HCT116 (cell line): Measurements from ENCODE around the gene KCND2. TPM values are rescaled to one million over a fixed set of nuclear protein-coding genes. Genes with fewer than 3 reads are reported as not detected.

Experiments
- ATAC-seq: fragments of 200-7000 bp; cut with Tn5 transposase; 2 replicates; pipeline ENCODE4 v1.9.1; 2020; ENCODE audit warnings: mild to moderate bottlenecking, moderate library complexity
- BruUV-seq: library from RNA; stranded (reverse); fragments of 400-500 nt; replicated peaks from 2 replicates; lab custom pipeline; 2021; lab: Mats Ljungman, UMichigan
- CTCF ChIA-PET: fragments of 300-600 bp; sonication (Branson Sonifier 250); formaldehyde crosslinking; loops from one replicate; lab custom pipeline; 2021; ENCODE audit warnings: antibody characterized with exemption; lab: Charles Lee
- POLR2A ChIA-PET: fragments of 300-600, 350-600 bp; sonication (Branson Sonifier 250); formaldehyde crosslinking; loops from one replicate; lab custom pipeline; 2021; ENCODE audit warnings: antibody characterized with exemption; lab: Charles Lee
- RAD21 ChIA-PET, 2 experiments: fragments of 300-600 bp; sonication (Branson Sonifier 250); formaldehyde crosslinking; loops; one replicate each; lab custom pipeline; 2023; ENCODE audit warnings: low total read pairs in 2 of 2; ENCODE audit not compliant: uncharacterized antibody in 2 of 2, unreplicated experiment in 2 of 2, low non-redundant PET in 1 of 2; lab: Charles Lee
- DNase-seq: peaks from one replicate; pipeline ENCODE4 v3.0.0-alpha.2; 2010; ENCODE audit warnings: low read depth, low spot score
- H2AFZ ChIP-seq: fragments of 200-600 bp; shearing (Covaris generic), sonication (generic); 2 replicates; pipeline ENCODE4 v1.6.1; 2017; ENCODE audit warnings: low read depth, mixed run types, mixed read lengths, antibody characterized with exemption, low read length; ENCODE audit not compliant: poor library complexity, severe bottlenecking
- H3K27ac ChIP-seq: 2 replicates; pipeline ENCODE4 v1.5.1; 2012; ENCODE audit warnings: low read depth, low read length
- H3K27me3 ChIP-seq: fragments of 200-600 bp; sonication (generic); 2 replicates; pipeline ENCODE4 v1.6.1; 2016; ENCODE audit warnings: mixed run types, low read length, mixed read lengths; ENCODE audit not compliant: insufficient read depth
- H3K36me3 ChIP-seq, 2 experiments: fragments of 200-500 bp in 1 of 2; fragments of 200-600 bp in 1 of 2; sonication (Bioruptor generic) in 1 of 2; sonication (generic) in 1 of 2; 2 replicates each; pipeline versions ENCODE4 v1.5.1 to v1.6.1; 2014 to 2016; ENCODE audit warnings: low read length in 2 of 2, inconsistent platforms in 1 of 2, mixed read lengths in 1 of 2, mixed run types in 1 of 2; ENCODE audit not compliant: insufficient read depth in 2 of 2, control insufficient read depth in 1 of 2
- H3K4me1 ChIP-seq, 2 experiments: fragments of 200-600 bp in 1 of 2; sonication (generic) in 1 of 2; 2 replicates each; pipeline versions ENCODE4 v1.5.1 to v1.6.1; 2012 to 2017; ENCODE audit warnings: low read length in 2 of 2, inconsistent platforms in 1 of 2, mild to moderate bottlenecking in 1 of 2, mixed read lengths in 1 of 2, mixed run types in 1 of 2, moderate library complexity in 1 of 2; ENCODE audit not compliant: insufficient read depth in 2 of 2, control insufficient read depth in 1 of 2
- H3K4me2 ChIP-seq: fragments of 200-600 bp; sonication (generic); 2 replicates; pipeline ENCODE4 v1.6.1; 2017; ENCODE audit warnings: mixed run types, low read length, mixed read lengths
- H3K4me3 ChIP-seq, 2 experiments: fragments of 200-600 bp in 1 of 2; sonication (generic) in 1 of 2; replicated peaks in 1 of 2; 2 replicates each; pipeline ENCODE4 v1.5.1; 2011 to 2016; ENCODE audit warnings: low read length in 2 of 2, control low read depth in 1 of 2, low read depth in 1 of 2, mild to moderate bottlenecking in 1 of 2, mixed read lengths in 1 of 2, mixed run types in 1 of 2
- H3K79me2 ChIP-seq: fragments of 200-600 bp; sonication (generic); 2 replicates; pipeline ENCODE4 v1.6.1; 2017; ENCODE audit warnings: mild to moderate bottlenecking, mixed run types, low read length, moderate library complexity, mixed read lengths; ENCODE audit not compliant: insufficient read depth
- H3K9ac ChIP-seq: fragments of 200-600 bp; sonication (generic); 2 replicates; pipeline ENCODE4 v1.6.1; 2016; ENCODE audit warnings: low read length, mixed read lengths
- H3K9me2 ChIP-seq: fragments of 200-600 bp; sonication (generic), shearing (Covaris generic); 2 replicates; pipeline ENCODE4 v1.6.1; 2017; ENCODE audit warnings: mixed run types, mild to moderate bottlenecking, moderate library complexity; ENCODE audit not compliant: insufficient read depth
- H3K9me3 ChIP-seq, 2 experiments: fragments of 200-500 bp in 1 of 2; fragments of 200-600 bp in 1 of 2; sonication (Bioruptor generic) in 1 of 2; sonication (generic) in 1 of 2; 2 replicates each; pipeline ENCODE4 v1.6.1; 2014 to 2017; ENCODE audit warnings: low read length in 2 of 2, mixed read lengths in 2 of 2, inconsistent platforms in 1 of 2, low read depth in 1 of 2, mild to moderate bottlenecking in 1 of 2, mixed run types in 1 of 2, moderate library complexity in 1 of 2; ENCODE audit not compliant: control insufficient read depth in 1 of 2, insufficient read depth in 1 of 2
- H4K20me1 ChIP-seq: fragments of 200-600 bp; sonication (generic), shearing (Covaris generic); 2 replicates; pipeline ENCODE4 v1.6.1; 2017; ENCODE audit warnings: mixed run types, mild to moderate bottlenecking, moderate library complexity; ENCODE audit not compliant: insufficient read depth
- ELF1 ChIP-seq: IDR thresholded peaks from 2 replicates; pipeline ENCODE4 v1.6.1; 2012; ENCODE audit warnings: low read depth, borderline replicate concordance
- EZH2phosphoT487 ChIP-seq: fragments of 200-600 bp; IDR thresholded peaks from 2 replicates; pipeline ENCODE4 v1.6.1; 2018; ENCODE audit warnings: antibody characterized with exemption, borderline replicate concordance
- JUND ChIP-seq: IDR thresholded peaks from 2 replicates; pipeline ENCODE4 v1.6.1; 2012
- POLR2A ChIP-seq: IDR thresholded peaks from 2 replicates; pipeline ENCODE4 v1.7.0; 2011; ENCODE audit warnings: borderline replicate concordance; ENCODE audit not compliant: insufficient read depth, insufficient read length; ENCODE audit errors: extremely low read depth
- POLR2AphosphoS5 ChIP-seq: IDR thresholded peaks from 2 replicates; pipeline ENCODE4 v1.6.1; 2011; ENCODE audit warnings: mild to moderate bottlenecking, low read depth, low read length, moderate library complexity
- TCF7L2 ChIP-seq: IDR thresholded peaks from 2 replicates; pipeline ENCODE4 v1.7.0; 2011; ENCODE audit warnings: borderline replicate concordance, inconsistent platforms; ENCODE audit not compliant: insufficient read depth, insufficient read length; ENCODE audit errors: extremely low read depth
- ZNF274 ChIP-seq: fragments of 200-500 bp; sonication (Bioruptor generic); IDR thresholded peaks from 2 replicates; pipeline ENCODE4 v1.6.1; 2014; ENCODE audit warnings: mild to moderate bottlenecking, low read depth, low read length, inconsistent platforms
- intact Hi-C: fragments of 100-400 bp; cut with micrococcal nuclease; formaldehyde crosslinking; loops from 2 replicates; pipeline ENCODE4 v1.10.0; 2022
- total RNA-seq: library from RNA; stranded (reverse); gene quantifications from one replicate; pipeline ENCODE4 v1.2.1, GENCODE V29; 2021; ENCODE audit not compliant: unreplicated experiment
- TF ChIP-seq, protein P1 (sequence below): IDR thresholded peaks from 2 replicates; pipeline ENCODE4 v1.6.1; 2012
- TF ChIP-seq, protein P2 (sequence below), 3 experiments: fragments of 200-600 bp in 1 of 3; sonication (generic) in 1 of 3; IDR thresholded peaks in 2 of 3; conservative IDR thresholded peaks in 1 of 3; 2 replicates each; pipeline ENCODE4 v1.5.1; 2012 to 2017; ENCODE audit warnings: low read depth in 2 of 3, low read length in 2 of 3, antibody characterized with exemption in 1 of 3, borderline replicate concordance in 1 of 3, control low read depth in 1 of 3, mild to moderate bottlenecking in 1 of 3, mixed read lengths in 1 of 3, mixed run types in 1 of 3, moderate library complexity in 1 of 3; ENCODE audit not compliant: insufficient read depth in 1 of 3
- TF ChIP-seq, protein P3 (sequence below): IDR thresholded peaks from 2 replicates; pipeline ENCODE4 v1.6.1; 2012

KCND2 gene
- total RNA-seq, 1 experiment from 2014 or later = 0.05 TPM

DNA sequence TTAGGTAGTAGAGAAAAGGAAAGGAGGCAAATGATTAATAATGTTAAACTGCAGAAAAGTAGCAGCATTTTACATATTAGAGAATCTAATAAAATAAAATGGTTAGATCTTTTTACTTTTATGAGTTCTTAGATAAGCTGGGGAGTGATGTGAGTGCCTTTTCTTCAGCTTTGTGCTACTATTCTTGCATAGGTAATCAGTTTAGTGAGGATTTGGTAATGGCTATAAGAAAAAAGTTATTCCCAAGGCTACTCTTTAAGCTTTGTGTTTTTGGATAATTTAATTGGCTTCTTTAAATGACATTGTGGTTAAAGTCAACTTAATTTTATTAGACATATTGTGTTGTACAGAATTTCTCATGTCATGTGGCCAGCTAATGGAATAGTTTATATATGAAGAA, 3.7 kb downstream of the KCND2 start:
- Histone ChIP-seq H4K20me1 (no peaks in the 10 kb centered on the region), H3K27me3 (no peaks in the 10 kb centered on the region), H3K9ac (no peak overlapping the region), H3K9me2 (no peaks in the 10 kb centered on the region), H3K4me3 (no peak overlapping the region), H3K9me3 (no peaks in the 10 kb centered on the region), H2AFZ (no peak overlapping the region), H3K36me3 (no peaks in the 10 kb centered on the region), H3K4me2 (no peak overlapping the region), H3K4me1 (no peaks in the 10 kb centered on the region), H3K27ac (no peak overlapping the region), H3K79me2 (no peaks in the 10 kb centered on the region)
- BruUV-seq = no TSS peak
- intact Hi-C loops = loop anchor here (10.0 kb wide), 2 partner anchors 278 to 1362 kb away; no protein-coding TSS in a partner anchor
- ATAC-seq (no peak), DNase-seq (no peak)
- ChIA-PET CTCF (no interaction called here), RAD21 (no interaction called here), POLR2A (no interaction called here)
- TF ChIP-seq EZH2phosphoT487 = no peak
- TF ChIP-seq, protein P1, sequence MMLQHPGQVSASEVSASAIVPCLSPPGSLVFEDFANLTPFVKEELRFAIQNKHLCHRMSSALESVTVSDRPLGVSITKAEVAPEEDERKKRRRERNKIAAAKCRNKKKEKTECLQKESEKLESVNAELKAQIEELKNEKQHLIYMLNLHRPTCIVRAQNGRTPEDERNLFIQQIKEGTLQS = no peak
- no peak for TF ChIP-seq TCF7L2
- no peak for TF ChIP-seq ZNF274
- no peak for TF ChIP-seq JUND
- TF ChIP-seq POLR2A = no peak
- no peak for TF ChIP-seq ELF1
- TF ChIP-seq, protein P2, sequence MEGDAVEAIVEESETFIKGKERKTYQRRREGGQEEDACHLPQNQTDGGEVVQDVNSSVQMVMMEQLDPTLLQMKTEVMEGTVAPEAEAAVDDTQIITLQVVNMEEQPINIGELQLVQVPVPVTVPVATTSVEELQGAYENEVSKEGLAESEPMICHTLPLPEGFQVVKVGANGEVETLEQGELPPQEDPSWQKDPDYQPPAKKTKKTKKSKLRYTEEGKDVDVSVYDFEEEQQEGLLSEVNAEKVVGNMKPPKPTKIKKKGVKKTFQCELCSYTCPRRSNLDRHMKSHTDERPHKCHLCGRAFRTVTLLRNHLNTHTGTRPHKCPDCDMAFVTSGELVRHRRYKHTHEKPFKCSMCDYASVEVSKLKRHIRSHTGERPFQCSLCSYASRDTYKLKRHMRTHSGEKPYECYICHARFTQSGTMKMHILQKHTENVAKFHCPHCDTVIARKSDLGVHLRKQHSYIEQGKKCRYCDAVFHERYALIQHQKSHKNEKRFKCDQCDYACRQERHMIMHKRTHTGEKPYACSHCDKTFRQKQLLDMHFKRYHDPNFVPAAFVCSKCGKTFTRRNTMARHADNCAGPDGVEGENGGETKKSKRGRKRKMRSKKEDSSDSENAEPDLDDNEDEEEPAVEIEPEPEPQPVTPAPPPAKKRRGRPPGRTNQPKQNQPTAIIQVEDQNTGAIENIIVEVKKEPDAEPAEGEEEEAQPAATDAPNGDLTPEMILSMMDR (IDR thresholded peaks at IDR 0.05 in 2 of 3, conservative IDR thresholded peaks at IDR 0.05 in 1 of 3; ENCODE audit: borderline replicate concordance in 1 of 3, insufficient read depth in 1 of 3, low read depth in 2 of 3, low read length in 2 of 3) = no peak
- TF ChIP-seq, protein P3, sequence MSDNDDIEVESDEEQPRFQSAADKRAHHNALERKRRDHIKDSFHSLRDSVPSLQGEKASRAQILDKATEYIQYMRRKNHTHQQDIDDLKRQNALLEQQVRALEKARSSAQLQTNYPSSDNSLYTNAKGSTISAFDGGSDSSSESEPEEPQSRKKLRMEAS = no peak
- TF ChIP-seq POLR2AphosphoS5 = no peak
